ENCODE results near the gene ABHD16A.
A peak's percentile ranks its signal among the peaks of the same experiment; 100 is the strongest.

ABHD16A gene

GRCh38 chr6:31737315-31737990, 34.3 kb upstream of the ABHD16A start:
- DNase-seq (ENCODE audit: insufficient read length, low spot score) = no peak
- no peak for TF ChIP-seq POLR2A (IDR thresholded peaks at IDR 0.05; ENCODE audit: low read depth, low read length)
- FAIRE-seq = no peak

DNA sequence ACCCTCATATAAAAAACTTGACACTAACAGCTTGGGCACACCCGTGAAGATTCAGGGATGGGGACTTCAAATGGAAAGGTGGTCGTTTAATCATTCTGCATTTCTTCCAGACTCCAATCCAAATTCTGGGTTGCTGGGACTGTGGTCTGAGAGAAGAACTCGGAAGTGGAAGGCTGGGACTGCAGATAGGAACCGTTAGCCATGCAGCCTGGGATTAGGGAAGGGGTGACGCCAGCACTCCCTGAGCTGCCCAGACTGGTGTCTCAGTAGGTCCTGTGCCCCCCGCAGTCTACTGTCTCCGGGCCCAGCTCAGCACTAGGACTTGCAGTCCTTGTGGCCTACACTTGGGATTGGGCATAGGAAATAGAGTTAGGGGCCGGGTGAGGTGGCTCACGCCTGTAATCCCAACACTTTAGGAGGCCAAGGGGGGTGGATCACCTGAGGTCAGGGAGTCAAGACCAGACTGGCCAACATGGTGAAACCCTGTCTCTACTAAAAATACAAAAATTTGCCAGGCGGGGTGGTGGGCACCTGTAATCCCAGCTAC, 33.7 kb upstream of the ABHD16A start:
- FAIRE-seq (no peak), DNase-seq (ENCODE audit: insufficient read length, low spot score) (no peak)
- TF ChIP-seq POLR2A (IDR thresholded peaks at IDR 0.05; ENCODE audit: low read depth, low read length) = no peak

DNA sequence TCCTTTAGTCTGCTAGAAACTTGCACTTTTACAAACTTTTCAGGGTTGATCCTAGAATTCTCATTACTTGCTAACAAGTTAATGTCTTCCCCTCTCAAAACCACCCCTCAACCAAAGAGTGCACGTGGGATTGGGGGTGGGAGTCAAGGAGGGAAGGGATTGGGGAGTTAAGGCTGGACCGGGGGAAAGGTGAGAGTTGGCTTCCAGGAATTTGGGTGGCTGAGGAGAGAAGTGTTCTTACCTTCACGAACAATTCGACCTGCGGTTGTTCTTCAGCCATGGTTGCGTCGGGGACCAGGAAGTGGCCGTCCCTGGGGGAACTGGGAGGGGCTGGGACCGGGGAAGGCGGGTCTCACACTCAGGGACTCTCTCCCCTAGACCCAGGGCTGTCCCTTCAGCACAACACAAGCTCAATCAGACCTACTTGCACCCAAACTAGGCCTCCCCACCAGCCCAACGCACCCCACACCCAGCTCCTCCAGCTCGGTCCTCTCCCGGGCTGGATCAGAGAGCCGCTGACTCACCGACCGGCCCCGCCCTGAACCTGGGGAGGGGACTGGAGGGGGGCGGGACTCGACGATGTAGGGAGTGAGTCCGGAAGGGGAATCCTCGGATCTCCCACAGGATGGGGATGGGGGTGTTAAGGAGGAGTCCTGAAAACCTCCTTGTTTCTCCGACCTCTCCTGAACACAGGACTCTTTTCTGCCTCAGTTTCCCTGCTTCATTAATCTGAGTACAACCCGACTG, 33.1 kb upstream of the ABHD16A start, which contains the start of gene CLIC1:
CLIC1 (minus strand) TSS at position 510 of the 747 bp plus-strand sequence; CDS start at position 280, 230 bp downstream.
- FAIRE-seq (no peak), DNase-seq (ENCODE audit: insufficient read length, low spot score) (peak; percentile 75)

GRCh38 chr6:31734821-31735406, 31.8 kb upstream of the ABHD16A start:
- FAIRE-seq = no peak
- peak; percentile 69 for DNase-seq (ENCODE audit: insufficient read length, low spot score)
- TF ChIP-seq POLR2A (IDR thresholded peaks at IDR 0.05; ENCODE audit: low read depth, low read length) = peak; percentile 53; the same call in 1 of the 2 replicates

More for the DNA sequence above, 33.1 kb upstream of the ABHD16A start, which contains the start of gene CLIC1:
- peak; percentile 88 for TF ChIP-seq POLR2A (IDR thresholded peaks at IDR 0.05; ENCODE audit: low read depth, low read length)

- DNase-seq (ENCODE audit: insufficient read length, low spot score) = no peak
- no peak for FAIRE-seq
- no peak for TF ChIP-seq POLR2A (IDR thresholded peaks at IDR 0.05; ENCODE audit: low read depth, low read length)
These were observed 31.2 kb upstream of the ABHD16A start for GRCh38 chr6:31734247-31734820.

DNA sequence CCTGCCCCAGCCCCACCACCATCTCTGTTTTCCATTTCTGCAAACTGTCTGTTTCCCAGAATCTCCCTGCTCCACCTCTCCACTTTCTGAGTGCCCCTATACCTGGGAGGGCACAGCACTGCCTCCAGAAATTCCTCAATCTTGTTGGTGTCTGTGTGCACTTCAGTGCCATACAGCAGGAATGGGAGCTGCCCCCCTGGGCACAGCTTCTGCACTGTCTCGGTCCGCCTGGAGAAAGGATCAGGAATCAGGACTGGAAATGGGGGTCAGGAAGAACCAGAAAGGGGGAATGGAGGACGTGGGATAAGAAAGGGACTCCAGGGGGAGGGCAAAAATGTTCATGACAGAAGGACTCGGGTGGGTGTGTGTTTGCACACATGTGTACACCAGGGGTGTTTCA, 30.6 kb upstream of the ABHD16A start:
- no peak for DNase-seq (ENCODE audit: insufficient read length, low spot score)
- FAIRE-seq = no peak
- TF ChIP-seq POLR2A (IDR thresholded peaks at IDR 0.05; ENCODE audit: low read depth, low read length) = no peak

GRCh38 chr6:31732029-31732428, 28.9 kb upstream of the ABHD16A start:
- no peak for TF ChIP-seq POLR2A (IDR thresholded peaks at IDR 0.05; ENCODE audit: low read depth, low read length)
- FAIRE-seq (no peak), DNase-seq (ENCODE audit: insufficient read length, low spot score) (no peak)

GRCh38 chr6:31730631-31731086, 27.5 kb upstream of the ABHD16A start:
- no peak for TF ChIP-seq POLR2A (IDR thresholded peaks at IDR 0.05; ENCODE audit: low read depth, low read length)
- DNase-seq (ENCODE audit: insufficient read length, low spot score) = no peak
- FAIRE-seq = no peak

DNA sequence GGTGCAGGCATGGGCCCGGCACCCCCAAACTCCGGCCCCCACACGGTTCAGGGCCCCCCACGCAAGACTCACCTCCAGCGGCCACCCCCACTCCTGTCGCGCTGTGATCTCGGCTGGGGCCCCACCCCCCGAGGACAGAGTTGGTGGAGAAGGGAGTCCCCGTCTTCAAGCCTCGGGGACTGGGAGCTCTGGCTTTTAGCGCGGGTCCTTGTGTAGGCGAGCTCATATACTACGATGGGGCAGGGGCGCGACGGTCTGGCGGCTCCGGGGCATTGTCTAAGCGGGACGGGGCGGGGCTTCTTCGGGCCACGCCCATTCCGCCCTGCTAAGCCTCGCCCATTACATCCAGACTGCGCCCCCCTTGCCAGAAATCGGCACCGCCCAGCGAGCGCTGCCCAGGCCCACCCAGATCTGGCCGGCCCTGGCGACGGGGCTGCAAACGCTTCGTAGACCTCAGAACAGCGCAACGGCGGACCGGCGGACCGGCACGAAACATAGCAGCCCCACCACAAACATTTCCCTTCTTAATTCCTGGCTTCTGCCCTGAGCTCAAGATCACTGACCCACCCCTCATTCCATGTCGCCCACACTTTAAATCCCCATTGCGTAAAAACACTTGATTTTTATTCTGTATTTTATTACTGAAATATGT, 27.0 kb upstream of the ABHD16A start:
- FAIRE-seq (no peak), DNase-seq (ENCODE audit: insufficient read length, low spot score) (peak; percentile 63)
- peak; percentile 48; the same call in 1 of the 2 replicates for TF ChIP-seq POLR2A (IDR thresholded peaks at IDR 0.05; ENCODE audit: low read depth, low read length)

- DNase-seq (ENCODE audit: insufficient read length, low spot score) (peak; percentile 86), FAIRE-seq (no peak)
These were observed 26.4 kb upstream of the ABHD16A start for GRCh38 chr6:31729515-31729978.

DNA sequence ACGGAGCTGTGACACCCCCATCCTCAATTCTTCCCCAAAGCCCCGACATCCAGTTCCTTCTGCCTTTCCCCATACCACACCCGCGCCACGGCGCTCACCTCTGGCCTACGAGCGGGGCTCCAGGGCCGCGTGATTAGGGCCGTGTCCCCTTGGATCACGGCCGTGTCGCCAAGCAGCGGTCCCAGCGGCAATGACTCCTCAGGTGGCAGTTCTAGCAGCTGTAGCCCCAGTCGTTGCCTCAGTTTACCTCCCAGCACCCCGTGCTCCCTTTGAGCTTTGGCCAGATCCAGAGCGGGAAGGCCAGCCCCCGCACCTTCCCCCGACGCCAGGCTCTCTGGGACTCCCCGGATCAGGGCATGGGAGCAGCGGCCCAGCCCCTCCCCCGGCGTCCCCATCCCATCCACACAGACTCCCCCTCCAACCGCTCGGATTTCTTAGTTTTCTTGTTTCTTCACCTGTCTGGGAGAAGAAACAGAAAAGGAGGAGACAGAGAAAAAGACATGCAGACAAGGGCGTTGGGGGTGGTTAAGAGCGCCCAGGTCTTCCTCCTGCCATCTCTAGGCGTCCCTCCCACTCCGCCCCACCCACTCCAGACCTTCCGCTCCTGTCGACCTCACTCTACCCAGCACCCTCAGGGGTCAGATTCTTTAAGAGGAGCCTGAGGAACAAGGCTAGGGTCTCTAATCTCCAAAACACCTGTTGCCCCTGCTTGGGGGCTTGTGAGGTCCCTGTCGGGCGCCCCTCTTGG, 25.8 kb upstream of the ABHD16A start, which contains the start of gene DDAH2:
DDAH2 (minus strand) TSS at position 533 of the 748 bp plus-strand sequence; CDS start at position 395, 138 bp downstream.
- TF ChIP-seq POLR2A (IDR thresholded peaks at IDR 0.05; ENCODE audit: low read depth, low read length) = no peak
- DNase-seq (ENCODE audit: insufficient read length, low spot score) = peak; percentile 55
- no peak for FAIRE-seq

More at GRCh38 chr6:31729515-31729978, 26.4 kb upstream of the ABHD16A start:
- peak; percentile 59 for TF ChIP-seq POLR2A (IDR thresholded peaks at IDR 0.05; ENCODE audit: low read depth, low read length)
